ENCODE results near the gene KLF5.

Gene KLF5

DNA sequence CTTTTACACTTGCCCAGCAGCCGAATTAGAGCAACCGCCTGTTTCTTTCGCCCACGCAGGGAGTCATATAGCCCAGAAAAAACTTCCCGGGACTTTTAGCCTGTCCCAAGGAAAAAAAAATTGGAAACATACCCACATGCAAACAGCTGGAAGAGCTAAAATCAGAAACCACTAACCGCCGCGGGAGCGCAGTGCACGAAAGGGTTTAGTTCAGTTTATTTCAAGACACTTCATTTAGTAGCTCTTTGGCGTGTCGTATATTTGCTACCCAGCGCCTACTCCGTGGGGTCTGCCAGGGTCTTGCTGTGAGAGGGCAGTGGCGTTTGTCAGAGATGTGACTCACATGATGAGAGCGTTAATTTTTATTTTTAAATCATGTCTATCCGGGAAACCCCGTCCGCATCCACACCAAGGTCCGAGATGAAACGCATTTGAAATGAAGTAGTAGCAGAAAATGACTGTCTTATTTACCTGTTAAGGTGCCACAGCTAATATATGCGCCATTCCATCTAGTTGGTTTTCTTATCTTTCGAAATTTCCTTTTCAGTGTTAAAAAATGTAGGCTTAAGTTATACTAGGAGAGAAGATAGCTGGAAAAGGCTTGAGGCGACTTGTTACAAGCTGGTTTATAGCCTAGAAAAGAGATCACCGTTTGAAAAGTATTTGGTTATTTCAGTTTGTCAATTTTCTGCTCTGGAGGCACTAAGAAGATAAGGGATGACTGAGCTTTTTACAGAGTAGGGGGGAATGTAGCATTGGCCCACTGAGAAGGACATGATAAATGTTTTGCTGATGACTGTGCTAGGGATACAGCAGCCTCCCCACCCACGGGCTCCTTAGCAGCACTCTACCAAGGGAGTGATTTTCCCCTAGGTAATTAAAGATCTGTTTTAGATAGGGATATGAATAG, 1.7 kb downstream of the KLF5 start:
- peak; percentile 44 for DNase-seq

DNA sequence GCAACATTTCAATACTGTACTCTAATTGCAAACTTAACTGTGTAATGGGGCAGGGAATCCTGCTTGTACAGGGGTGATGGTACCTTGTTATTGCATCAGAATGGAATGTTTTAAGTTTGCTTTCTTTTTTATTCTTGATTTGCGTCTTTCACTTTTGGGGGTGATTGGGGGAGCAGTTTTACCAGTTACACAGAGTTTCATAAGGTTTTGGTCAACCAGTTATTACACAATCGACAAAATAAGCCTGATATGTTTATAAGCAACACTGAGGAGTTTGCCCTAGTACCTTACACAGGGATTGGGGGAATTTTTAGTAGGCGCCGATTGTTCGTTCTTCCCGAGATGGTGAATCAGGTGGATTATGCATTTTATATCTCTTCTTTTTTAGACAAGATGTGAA, 2.7 kb downstream of the KLF5 start:
- DNase-seq: no peak

DNA sequence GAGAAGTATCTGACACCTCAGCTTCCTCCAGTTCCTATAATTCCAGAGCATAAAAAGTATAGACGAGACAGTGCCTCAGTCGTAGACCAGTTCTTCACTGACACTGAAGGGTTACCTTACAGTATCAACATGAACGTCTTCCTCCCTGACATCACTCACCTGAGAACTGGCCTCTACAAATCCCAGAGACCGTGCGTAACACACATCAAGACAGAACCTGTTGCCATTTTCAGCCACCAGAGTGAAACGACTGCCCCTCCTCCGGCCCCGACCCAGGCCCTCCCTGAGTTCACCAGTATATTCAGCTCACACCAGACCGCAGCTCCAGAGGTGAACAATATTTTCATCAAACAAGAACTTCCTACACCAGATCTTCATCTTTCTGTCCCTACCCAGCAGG, 3.1 kb downstream of the KLF5 start:
- no peak for DNase-seq

DNA sequence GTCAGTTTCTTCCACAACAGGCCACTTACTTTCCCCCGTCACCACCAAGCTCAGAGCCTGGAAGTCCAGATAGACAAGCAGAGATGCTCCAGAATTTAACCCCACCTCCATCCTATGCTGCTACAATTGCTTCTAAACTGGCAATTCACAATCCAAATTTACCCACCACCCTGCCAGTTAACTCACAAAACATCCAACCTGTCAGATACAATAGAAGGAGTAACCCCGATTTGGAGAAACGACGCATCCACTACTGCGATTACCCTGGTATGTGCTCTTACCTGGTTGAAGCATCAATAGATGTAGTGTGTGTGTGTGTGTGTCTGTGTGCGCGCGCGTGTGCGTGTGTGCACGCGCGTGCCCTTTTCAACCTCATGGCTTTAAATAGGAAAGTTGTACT, 3.7 kb downstream of the KLF5 start:
- no peak for DNase-seq

DNA sequence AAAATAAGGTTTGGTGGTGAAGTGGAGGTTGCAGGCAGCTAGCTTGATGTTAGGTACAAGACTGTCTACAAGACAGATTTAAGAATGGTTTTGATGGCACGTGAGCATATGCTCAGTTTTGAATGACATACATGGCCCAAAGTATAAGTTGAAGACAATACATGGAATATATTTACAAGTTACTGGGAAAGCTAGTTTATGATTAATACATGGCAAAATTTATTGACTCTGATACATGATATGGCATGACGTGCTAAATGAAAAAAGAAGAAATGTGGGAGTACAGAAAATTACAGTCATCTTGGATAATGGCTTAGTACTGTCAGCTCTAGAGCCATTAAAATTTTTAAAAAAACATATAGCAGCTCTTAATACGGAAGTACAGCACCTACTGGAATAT, 4.4 kb downstream of the KLF5 start:
- DNase-seq: no peak

DNA sequence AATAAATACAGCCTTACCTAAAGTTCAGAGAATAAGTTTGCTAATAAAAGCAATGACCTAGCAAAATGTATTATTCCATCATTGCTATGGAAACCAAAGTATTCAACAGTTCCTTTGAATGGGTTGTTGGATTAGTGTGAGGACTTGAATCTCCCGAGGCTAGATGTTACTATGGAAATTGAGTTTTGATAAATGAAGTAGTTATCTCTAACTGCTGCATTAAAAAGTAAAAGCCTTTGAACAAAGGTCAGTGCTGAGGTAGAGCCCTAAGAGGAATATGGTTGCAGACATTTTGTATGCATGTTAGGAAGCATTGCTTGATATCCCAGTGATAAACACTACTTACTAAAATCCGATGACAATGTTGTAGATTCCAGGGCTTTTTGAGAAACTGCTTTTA, 6.2 kb downstream of the KLF5 start:
- peak; percentile 51 for DNase-seq

DNA sequence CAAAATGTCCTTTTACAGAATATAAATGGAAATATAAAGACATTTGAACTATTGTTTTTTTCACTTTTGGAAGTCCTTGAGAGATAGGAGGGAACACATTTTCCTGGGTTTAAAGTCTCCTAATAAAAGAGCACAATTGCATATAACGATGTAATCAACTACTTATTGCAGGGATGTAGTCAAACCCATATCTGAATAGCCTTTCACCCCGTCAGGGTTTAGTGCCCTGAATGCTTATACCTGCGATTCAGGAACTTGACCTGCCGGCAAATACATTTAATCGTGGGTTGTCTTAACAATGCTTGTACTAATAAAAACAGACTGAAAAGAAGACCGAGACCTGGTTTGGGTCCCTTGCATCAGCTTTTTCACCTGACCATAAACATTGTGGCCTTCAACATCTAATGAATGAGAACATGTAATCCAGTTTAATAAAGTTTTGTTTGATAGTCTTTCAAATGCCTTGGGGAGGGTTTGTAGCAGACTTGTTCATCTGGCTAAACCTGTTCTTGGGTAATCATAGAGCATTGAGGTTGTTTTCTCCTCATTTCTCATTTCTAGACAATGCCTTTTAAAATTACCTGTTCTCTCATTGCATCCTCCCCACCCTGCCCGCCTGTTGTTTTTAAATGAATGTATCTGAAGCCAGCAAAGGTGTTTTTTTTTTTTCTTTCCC, 7.0 kb downstream of the KLF5 start:
- DNase-seq: peak; percentile 62

DNA sequence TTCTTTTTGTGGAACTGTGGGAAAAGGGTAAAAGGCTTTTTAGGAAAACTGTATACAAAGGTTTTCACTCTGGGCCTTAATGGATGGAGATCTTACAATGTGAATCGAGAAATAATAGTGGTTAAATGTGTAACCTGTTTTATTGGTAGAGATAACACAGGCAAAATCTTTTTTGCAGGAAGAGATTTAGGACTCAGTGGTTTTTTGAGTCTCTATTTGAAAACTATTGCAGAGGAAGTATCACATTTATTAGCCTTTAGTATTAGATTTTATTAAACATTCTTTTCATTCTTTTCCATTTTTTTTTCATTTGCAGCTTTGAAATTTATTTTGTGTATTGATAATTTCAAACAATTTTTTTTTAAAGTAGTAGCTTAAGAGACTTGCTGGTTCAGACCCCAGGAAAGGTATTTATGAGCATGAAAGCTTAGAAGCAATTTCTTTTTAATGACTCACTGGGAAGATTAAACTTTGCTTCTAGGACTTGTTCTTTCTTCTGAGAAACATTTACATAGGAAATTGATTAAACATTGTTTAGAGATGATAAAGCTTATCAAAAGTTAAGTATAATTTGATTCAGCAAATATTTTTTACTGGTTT, 10.5 kb downstream of the KLF5 start:
- no peak for DNase-seq

DNA sequence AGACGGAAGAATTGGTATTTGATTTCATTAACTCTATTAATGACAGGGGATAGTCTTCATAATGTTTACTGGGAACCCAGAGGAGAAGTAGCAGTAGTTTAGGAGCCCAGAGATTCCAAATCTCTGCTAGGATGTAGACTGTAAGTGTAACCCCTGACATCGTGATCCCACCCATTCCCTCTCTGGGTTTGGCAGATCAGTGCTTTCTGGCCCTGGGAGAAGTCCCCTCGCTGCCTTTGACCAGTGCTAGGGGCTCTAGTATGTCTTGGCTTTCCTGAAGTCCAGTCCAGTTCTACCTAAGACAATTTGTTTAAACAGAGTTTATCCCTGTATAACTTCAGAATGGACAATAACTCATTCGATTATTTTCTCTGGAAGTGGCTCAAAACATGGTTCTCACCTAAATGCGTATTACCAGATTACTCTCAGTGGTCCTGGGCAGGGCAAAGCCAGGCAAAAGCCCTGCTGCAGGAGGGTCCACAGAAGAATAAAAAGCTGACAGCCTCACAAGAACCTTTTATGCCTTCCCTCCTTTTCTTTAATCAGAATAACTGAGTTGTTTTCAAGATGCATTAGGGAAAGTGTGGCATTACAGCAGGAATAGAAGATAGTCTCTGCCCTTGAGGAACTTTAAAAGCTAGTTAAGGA, 11.8 kb downstream of the KLF5 start:
- no peak for DNase-seq

DNA sequence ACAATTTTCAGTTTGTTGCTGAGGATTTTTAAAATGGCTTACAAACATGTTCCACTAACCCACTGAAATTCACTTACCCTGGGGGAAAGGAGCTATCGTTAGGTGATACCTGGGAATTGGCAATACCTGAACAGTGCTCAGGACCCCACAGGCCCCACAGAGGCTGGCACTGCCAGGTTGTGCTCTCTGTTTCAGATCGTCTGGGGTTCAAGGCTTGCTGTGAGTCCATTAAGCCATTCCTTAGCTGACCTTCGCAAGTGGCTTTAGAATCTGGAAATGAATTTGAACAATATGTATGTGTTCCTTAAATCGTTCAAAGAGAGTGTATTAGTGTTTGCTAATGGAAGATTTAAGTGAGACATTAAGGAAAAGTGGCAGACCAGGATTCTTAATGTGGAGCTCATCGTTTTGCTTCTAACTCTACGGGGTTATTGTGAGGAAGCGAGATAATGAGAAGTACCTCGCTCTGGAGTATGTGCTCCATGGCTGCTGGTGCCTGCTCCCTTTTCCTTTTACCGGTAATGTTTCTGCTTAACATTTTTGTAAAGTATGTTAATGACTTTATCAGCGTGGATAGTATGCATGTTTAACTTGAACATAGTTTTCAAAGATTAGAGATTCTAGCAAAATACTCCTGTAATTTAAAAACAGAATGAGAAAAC, 13.6 kb downstream of the KLF5 start:
- no peak for DNase-seq

DNA sequence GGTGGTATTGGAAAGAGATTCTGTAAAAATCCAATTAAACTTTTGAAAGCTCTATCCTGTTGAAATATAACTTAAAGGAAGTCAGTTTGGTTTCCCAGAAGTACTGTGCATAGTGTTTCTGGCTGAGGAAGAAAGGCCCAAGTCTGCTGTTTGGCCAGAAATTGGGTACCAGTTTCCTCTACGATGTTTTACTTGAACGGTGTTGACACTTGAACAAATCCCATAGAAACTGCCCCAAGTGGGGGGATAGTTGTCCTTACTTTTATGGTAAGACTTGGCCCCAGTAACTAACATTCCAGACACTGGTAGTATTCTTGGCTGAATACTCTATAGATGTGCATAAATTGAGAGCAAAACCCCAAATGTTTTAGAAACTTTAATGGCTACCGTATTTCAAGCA, 14.2 kb downstream of the KLF5 start:
- no peak for DNase-seq

DNA sequence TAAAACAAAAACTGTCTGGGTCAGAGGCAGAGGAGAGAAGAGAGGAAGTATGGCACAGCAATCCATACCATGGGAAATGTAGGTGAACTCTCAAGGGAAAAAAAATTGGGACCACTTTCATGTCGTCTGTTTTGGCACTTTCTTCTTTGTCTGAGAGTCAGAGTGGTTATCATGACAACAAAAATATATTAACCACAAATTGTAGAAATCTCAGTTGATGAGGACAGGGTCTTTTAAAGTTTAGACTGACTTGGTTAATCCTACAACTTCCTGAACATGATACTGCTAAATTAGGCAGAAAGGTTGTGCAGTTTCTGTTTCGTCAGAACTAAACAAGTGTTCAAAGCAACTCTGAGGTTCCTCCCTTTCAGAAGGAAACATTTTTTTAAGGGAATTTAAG, 15.2 kb downstream of the KLF5 start:
- no peak for DNase-seq

DNA sequence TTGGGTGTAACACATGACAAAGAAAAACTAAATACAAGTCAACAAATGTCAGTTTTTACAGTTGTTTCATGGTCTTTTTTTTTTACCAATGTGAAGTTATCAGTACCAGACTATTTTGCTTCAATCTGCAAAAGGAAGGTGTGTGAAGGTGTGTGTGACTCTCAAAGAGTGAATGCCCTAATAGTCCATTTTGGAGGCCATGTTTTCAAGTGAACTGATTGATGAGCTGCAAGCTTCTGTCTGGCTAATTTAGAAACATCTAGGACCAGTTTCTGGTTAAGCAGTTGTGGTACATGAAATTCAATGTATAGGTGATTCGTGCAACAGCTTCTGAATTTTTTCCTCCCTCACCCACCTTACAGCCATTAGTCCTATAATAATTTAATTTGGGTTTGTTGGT, 16.1 kb downstream of the KLF5 start:
- no peak for DNase-seq

DNA sequence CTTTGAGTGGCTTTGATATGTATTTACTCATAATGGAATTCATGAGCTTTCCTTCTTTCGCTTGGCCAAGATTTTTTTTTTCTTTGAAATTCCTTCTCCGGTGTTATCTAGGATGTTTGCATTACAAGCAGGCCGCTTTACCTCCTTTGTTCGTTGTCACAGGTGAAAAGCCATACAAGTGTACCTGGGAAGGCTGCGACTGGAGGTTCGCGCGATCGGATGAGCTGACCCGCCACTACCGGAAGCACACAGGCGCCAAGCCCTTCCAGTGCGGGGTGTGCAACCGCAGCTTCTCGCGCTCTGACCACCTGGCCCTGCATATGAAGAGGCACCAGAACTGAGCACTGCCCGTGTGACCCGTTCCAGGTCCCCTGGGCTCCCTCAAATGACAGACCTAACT, 16.7 kb downstream of the KLF5 start:
- no peak for DNase-seq

DNA sequence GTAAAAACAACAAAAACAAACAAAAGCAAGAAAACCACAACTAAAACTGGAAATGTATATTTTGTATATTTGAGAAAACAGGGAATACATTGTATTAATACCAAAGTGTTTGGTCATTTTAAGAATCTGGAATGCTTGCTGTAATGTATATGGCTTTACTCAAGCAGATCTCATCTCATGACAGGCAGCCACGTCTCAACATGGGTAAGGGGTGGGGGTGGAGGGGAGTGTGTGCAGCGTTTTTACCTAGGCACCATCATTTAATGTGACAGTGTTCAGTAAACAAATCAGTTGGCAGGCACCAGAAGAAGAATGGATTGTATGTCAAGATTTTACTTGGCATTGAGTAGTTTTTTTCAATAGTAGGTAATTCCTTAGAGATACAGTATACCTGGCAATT, 17.1 kb downstream of the KLF5 start:
- DNase-seq: no peak

DNA sequence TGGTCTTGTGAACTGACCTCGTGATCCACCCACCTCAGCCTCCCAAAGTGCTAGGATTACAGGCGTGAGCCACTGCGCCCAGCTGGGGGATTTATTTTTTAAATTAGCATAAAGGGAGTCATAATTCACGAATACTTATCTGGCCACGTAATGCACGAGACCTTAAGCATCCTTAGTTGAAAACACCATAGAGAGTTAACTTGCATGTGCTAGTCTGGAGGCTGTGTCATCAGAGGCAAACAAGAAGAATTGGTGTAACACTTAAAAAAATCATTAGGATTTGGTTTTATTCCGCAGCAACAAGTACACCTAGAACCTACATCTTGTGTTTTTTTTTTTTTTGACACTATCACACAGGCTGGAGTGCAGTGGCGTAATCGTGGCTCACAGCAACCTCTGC, 19.1 kb downstream of the KLF5 start:
- no peak for DNase-seq

DNA sequence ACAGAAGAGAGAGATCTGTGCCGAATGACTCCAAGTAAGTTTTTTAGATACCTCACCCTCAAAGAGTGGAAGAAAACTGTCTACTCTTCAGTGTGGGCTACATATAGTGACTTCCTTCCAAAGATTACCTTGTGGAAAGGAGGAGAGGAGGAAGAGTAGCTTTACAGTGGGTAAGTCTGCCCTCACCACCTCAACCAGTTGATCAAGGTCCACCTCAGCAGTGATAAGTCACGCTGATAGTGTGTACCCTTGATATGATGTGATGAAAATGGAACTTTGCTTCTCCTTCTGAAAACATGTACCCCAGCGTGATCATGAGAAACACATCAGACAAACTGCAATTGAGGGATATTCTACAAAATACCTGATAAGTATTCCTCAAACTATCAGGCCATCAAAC, 20.6 kb downstream of the KLF5 start:
- no peak for DNase-seq

DNA sequence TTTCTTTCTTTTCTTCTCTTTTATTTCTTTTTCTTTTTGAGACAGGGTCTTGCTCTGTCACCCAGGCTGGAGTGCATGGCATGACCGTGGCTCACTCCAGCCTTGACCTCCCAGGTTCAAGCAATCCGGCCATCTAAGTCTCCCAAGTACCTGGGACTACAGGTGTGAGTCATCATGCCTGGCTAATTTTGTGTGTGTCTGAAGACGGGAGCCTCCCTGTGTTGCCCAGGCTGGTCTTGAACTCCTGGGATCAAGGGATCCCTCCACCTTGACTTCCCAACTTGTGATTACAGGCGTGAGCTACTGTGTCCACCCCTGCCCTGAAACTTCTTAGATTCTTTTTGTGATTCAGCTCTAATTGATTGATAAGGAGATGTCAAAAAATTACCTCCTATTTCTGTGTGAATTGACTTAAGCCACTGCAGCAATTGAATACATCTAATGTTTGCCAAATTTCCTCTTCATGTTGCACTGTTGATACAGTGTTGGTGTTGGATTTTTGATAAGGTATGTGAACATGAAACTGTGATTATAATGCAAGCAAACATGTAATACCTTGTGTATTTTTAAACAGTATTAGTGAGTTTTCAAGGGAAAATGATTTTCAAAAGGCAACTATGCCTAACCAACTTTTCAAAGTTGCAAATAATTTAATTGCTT, 22.6 kb downstream of the KLF5 start:
- DNase-seq: no peak

DNA sequence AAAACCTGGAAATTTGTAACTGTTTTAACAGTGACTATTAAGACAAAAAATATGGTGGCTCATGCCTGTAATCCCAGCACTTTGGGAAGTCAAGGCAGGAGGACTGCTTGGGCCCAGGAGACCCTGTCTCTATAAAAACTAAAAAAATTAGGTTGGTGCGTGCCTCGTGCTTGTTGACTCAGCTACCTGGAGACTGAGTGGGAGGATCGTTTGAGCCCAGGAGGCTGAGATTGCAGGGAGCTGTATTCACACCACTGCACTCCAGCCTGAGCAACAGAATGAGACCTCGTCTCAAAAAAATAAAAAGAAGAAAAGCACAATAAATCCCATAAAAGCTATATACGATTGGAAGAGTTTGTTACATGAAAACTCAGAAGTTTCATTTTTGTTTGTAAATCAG, 23.7 kb downstream of the KLF5 start:
- DNase-seq: peak; percentile 34

DNA sequence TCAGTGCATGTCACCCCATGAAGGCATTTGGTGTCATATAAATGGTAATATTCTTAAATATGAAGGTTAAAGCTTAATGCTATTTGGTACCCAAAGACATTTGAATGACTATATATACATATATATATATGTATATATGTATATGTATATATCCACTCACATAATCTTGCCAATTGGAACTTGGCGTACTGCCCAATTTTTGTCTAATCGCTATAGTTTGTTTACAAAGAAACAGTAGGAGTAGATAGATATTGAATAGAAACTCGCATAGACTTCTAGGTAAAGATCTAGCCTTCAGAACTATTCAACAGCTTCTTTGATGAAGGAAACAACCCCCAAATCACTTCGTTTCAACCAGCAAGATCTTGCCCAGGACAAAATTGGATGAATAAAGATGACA, 24.1 kb downstream of the KLF5 start:
- peak; percentile 44 for DNase-seq

DNA sequence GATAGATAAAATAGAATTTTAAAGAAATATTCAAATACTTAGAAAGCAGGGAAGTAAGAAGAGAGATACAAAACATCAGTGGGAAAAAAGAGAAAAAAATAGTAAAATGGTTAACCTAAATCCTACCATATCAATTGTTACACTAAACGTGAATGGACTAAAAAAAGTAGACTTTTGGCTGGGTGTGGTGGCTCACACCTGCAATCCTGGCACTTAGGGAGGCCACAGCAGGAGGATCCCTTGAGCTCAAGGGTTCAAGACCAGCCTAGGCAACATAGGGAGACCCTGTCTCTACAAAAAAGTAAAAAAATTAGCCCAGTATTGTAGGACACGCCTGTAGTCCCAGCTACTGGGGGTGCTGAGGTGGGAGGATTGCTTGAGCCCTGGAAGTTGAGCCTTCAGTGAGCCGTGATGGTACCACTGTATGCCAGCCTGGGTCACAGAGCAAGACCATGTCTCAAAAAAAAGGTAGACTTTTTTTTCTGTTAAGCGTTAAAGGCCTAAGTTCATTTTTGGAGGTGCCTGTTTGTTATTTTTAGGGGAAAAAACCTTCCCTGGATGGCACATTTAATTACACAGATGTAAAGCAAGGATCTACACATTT, 29.6 kb downstream of the KLF5 start:
- no peak for DNase-seq

DNA sequence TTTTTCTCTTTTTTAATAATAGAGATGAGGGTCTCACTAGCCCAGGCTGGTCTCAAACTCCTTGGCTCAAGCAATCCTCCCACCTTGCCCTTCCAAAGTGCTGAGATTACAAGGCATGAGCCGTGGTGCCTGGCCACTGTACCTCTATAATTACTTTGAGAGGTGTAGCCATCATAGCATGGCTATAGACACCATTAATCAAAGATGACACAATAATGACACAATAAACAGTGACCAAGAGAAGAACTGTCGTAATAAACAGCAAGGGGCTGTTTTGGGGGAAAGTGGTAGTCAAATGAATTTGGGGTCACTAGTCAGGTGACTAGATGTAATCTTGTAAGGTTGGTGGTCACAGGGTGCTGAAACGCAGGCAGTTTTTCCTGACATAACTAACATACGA, 30.4 kb downstream of the KLF5 start:
- DNase-seq: peak; percentile 30
